Tibial nerve (tissue), 4 donors: ENCODE measurements around the gene IL1RAP.

Source experiments
- CTCF ChIP-seq, 5 experiments: fragments of 200-600 bp in 3 of 5; fragments of 450-650 bp in 2 of 5; sonication (generic) in 3 of 5; IDR thresholded peaks; one replicate each; pipeline ENCODE4 v1.5.1; 2016 to 2019; ENCODE audit warnings: antibody characterized with exemption in 5 of 5, mild to moderate bottlenecking in 3 of 5, moderate library complexity in 2 of 5
- EP300 ChIP-seq, 2 donors: sonication (generic); formaldehyde crosslinking; IDR thresholded peaks; one replicate each; pipeline ENCODE4 v1.6.1; 2017; ENCODE audit warnings: antibody characterized with exemption in 2 of 2, mild to moderate bottlenecking in 1 of 2

- TF ChIP-seq CTCF (IDR thresholded peaks at IDR 0.05) (no peak), EP300 (IDR thresholded peaks at IDR 0.05) (no peak)
Measured at GRCh38 chr3:190694335-190695001, 180.6 kb downstream of the IL1RAP start.
